Activated CD4-positive, CD25-positive, alpha-beta regulatory T cell treated with anti-CD3 and anti-CD28 coated beads, Interleukin-2, amount 50 U/mL, for 72 hours (primary cell): ENCODE measurements around the gene RNASEH1.
"Not testable (repeated sequence)": the region's sequence is repeated elsewhere in the genome, so short reads cannot be mapped to it uniquely, and the experiment has no call there.

ENCODE experiments used
- DNase-seq: peaks from one replicate; pipeline ENCODE4 v3.0.0; 2021

RNASEH1 gene

DNA sequence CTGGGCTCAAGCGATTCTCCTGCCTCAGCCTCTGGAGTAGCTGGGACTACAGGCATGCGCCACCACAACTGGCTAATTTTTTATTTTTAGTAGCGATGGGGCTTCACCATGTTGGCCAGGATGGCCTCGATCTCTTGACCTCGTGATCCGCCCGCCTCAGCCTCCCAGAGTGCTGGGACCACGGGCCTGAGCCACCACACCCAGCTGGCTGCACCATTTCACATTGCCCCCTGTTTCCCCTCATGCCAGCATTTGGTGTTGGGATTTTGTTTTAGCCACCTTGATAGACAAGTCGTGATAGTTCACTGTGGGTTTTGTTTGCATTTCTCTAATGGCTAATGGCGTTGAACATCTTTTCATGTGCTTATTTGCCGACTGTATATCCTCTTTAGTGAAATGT lies 31.0 kb upstream of the RNASEH1 start:
- DNase-seq, result no peak

DNA sequence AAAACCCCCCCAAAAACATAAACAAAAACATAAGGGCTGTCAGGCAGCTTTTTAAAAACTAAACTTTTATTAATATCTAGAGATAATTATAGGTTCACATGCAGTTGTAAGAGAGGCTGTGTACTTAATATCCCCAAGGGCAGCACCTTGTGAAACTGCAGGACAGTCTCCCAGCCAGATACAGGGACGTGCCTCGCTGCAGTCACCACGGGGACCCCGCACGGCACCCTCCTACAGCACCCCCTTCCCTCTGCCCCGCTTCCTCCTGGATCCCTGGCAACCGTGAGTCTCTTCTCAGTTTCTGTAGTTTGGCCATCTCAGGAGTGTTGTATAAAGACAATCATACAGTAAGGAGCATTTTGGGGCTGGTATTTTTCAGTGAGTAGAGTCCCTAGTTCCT lies 30.0 kb upstream of the RNASEH1 start:
- no peak for DNase-seq

DNA sequence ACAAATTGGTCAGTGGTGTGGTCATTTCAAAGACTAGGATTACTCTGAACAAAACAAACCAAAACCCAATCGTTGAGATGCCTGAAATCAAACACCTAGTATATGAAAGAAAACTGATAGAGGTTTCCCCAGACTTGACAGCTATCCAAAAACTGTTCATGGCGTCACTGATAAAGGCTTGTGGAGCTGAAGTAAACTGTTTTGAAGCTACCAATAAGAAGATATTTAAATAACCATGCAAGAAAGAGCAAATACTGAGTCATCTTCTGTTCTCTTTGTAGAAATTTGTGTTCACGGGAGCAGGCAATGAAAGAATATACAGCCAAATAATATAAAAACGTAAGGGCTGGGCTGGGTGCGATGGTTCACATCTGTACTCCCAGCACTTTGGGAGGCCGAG lies 29.3 kb upstream of the RNASEH1 start:
- DNase-seq, result no peak

DNA sequence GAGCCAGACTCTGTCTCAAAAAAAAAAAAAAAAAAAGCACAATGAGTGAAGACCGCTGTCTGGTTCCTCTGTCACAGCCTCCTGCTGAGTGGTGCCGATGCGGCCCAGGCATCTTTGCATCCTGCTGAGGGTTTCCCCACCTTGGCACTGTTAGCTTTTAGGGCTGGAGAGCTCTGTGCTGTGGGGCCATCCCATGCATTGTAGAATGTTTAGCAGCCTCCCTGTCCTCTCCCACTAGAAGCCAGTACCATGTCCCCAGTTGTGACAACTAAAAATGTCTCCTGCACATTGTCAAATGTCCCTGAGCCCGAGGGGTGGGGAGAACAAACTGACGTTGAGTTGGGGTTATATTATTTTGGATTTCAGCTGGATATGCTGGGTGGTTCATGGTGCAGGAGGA lies 28.9 kb upstream of the RNASEH1 start:
- no peak for DNase-seq

DNA sequence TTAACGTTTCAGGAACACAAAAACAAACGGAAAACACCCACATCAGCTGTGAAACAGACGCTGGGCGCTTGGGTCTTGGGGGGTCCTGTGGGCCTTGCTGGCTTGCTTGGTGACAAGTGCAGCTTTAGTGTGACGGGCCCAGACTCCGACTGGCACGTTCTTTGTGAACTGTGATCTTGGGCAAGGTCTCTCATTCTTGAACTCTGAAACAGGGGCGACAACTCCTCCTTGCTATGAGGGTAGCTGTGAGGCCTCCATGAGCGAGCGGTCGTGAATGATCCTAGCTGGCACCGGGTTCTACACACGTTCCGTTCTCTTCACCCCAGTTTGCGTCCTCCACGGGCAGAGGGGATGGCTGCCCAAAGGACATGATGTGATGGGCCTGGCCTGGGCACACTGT lies 28.1 kb upstream of the RNASEH1 start:
- no peak for DNase-seq

DNA sequence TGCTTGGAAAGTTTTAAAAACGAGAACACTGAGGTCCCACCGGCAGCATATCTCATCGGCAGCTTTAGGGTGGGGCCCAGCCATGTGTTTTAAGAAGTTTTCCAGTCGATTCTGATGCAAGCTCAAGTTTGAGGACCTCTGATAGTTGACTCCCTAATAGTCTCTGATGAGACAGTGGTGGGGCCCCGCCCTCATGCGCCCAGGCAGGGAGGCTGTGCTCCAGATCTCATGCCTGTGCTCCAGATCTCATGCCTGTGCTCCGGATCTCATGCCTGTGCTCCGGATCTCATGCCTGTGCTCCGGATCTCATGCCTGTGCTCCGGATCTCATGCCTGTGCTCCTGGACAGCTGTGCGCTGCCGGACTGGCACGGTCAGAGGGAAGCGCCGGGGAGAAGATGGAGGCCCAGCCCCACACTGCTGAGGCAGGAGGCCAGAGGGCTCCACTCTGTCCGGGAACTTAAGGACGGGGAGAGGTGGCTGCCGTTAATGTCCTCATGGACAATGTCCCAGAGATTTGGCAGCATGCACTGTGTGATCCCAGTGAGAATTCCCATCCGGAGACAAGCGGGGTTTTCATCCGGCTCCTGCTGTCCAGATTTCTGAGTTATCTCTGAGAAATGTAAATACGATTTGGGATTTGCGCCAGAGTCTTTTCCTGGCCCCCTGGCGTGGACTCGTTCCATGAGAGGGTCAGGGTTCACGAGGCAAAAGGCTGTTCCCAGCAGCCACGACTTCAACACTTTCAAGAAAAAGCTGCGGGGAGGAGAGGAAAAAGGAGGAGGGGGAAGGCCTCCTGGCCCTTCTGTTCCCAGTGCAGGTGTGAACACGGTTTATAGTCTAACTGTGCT lies 27.4 kb upstream of the RNASEH1 start:
- no peak for DNase-seq

DNA sequence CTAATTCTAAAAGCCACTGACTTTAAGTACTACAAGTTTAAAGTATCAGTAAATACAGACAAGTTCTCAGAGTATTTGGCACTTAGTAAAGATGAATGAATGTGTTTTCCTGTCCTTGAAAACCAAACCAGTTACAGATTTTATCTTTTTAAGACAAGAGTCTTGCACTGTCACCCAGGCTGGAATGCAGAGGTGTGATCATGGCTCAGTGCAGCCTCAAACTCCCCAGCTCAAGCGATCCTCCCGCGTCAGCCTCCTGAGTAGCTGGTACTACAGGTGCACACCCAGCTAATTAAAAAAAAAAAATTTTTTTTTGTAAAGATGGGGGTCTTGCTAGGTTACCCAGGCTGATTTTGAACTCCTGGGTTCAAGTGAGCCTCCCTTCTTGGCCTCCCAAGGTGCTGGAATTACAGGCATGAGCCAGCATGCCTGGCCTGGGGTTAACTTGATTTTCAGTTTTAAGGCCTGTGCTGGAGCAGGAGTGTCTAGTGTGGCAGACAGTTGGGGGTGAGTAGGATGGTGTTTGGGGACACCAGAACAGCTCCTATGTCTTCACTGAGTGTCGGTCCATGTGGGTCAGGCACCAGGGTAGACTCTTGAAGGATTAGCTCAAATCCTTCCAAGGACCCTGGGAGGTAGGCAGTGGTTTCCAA lies 26.6 kb upstream of the RNASEH1 start:
- no peak for DNase-seq

DNA sequence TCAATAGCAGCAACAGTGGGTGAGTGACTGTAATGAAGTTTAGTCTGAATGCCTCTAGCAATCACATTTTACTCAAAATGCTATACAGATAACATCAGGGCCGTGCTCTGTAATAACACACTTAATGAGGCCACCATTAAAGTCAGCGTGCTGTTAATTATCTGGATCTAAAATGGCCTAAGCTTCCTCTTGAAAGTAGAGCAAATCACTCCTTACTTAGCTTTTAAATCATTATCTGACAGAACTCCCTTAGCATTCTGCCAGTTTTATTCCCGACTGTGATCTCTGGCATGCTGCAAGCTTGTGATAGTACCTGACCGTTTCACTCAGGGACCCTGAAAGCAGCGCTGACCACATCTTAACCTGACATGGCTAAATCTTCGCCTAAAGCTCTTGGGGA lies 25.9 kb upstream of the RNASEH1 start:
- DNase-seq, result no peak

DNA sequence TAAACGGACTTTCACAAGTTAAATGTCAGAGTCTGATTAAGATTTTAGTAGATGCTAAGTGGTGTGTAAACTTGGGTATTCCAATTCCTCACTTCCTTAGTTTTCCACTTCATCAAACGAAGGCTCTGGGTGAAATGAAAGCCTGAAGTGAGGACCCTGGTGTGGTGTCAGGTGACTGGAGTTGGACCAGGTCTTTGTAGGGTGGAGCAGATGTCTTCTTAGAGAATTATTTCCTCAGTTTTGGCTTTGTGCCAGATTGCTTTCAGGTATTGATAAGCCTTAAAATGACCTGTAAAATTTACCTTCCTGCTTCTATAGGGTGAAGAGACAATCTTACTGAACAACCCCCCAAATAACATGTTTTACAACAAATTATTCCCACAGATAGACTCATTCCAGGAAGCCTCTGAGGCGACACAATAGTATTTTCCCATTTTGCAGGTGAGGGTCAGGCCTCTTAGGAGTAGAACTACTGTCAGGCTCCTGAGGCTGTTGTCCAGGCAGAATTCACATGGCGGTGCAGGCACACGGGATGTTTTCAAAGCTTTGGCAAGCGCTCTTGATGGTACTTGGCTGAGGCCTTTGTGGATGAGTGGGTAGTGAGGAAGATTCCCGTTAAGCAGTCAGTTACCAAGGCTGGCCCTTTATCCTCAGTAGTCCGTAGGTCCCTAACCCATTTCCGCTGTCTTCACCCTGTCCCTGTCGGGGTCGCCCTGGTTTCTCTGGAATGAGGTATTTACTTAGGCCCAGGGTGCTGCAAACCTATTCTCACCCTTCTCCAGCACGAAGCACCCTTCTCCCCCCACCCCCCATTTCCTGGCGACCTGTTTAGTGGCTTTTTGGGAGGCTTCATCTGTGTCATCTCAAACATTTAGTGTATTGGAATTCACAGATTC lies 23.5 kb upstream of the RNASEH1 start:
- no peak for DNase-seq

DNA sequence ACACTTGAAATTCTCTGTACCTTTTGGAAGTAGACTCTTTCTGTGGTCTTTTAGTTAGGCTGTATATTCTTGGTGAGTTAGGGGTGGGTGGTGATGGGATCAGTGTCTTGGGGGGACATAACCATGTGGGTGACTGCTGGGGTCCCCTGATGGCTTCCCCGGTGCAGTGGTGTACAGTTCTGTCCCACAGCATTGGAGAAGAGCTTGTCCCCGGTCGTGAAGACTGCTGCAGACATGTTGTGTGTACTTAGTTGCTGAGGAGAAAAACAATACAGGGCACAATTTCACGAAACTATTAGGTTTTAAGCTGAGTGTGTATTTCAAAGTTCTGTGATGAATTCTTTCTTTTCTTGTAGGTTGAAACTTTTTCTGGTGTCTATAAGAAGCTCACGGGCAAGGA lies 22.3 kb upstream of the RNASEH1 start:
- no peak for DNase-seq

DNA sequence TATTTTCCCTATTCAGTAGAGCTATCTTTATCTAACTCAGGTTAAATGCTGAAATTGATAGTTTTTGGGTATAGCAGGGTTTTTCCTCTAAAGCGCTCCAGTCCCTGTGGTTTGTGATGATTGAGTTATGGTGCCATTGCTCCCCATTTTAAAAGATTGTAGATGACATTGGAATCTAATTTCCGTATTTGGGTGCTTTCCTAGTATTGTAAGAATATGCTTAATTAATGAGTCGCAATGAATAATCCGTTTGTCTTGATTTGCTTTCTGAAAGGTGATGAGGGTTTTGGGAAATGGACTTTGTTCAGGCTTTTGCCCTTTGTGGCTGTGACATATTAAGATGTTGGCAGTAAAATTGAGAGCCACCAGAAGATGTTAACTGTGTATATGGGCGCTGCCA lies 20.9 kb upstream of the RNASEH1 start:
- no peak for DNase-seq

DNA sequence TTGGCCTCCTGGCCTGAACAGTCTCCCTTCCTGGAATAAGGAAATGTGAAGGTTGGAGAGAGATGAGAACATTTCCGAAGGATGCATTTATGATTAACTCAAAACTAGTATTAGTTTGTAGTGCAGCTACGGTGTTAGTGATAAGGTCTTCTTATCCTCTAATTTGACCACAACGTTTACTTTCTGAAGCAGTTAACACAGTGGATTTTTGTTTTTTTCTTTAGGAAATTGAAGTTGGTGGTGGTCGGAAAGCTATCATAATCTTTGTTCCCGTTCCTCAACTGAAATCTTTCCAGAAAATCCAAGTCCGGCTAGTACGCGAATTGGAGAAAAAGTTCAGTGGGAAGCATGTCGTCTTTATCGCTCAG lies 18.1 kb upstream of the RNASEH1 start:
- DNase-seq, result not testable (repeated sequence)

DNA sequence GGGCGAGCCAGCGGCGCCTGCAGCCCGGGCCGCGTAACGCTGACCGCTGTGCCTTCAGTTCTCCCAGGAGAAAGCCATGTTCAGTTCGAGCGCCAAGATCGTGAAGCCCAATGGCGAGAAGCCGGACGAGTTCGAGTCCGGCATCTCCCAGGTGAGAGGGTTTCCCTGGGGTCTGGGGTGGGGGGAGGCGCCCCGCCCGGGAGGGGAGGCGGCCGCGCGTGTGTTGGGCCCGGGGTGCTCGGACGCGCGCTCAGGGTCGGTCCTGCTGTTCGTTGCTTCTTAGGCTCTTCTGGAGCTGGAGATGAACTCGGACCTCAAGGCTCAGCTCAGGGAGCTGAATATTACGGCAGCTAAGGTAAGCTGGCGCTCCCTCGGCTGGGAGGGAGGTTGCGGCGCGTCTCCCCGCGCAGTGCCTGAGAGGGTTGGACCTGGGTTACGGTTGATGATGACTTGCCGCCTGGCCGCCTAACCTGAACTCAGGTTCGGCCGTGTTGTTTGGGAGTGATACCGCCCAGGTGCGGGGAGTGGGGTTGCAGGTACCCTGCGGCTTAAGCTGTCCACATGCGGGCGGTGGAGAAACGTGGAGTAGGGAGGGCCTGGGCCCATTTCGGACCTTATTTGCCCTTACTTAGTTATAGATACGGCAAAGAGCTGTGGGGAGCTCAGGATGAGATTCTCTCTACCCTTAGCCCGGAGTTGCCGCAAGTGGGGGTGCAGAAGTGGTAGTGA lies 17.6 kb upstream of the RNASEH1 start:
- DNase-seq, result no peak

DNA sequence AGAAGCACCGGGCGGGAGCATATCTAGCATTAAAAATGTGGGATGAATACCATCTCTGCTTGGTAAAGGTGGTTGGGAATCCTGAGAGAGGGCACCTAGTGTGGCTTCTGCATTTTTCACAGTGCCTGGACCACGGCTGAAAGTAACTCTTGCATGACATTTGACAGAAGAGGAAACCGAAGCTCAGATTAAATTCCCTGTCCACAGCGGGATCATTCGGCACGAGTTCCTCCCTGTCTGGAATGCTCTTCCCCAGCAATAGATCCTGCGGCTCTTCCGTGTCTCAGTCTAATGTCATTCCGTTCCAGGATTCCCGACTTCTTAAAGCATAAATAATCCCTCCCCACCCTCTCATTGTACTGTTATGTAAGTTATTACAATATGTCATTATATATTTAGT lies 16.0 kb upstream of the RNASEH1 start:
- DNase-seq, result no peak

DNA sequence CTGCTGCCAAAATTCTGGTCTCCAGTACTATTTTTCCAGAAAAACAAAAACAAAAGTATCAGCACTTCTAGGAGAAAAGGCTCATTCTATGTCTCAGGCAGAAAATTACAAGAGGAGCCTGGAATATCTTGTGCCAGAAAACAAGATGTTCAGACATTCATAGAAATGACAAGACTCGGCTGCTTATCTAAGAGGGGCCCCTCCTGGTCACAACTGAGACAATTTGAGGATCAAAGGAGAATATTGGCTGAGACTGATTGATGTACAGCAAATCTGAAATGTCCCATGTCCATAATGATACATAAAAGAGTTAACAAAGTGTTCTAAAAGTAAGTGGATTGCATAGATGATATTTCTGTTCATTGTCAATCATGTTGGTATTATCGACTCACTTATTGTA lies 14.5 kb upstream of the RNASEH1 start:
- no peak for DNase-seq

DNA sequence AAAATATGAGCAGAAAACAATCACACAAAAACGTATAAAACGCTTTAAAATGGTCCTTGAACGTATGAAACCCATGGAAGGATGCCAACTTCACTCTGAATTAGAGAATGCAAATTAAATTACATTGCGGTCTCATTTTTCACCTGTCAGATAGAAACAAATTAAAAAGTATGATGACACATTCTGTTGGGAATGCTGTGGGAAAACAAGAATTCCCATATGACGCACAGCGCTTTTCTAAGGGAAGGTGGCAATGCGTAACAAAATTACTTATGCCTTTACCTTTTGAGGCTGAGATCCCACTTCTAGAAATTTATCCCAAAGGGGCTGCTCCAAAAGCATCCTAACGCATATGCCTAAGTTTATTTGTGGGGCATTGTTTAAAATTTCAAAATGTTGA lies 13.2 kb upstream of the RNASEH1 start:
- DNase-seq, result no peak

DNA sequence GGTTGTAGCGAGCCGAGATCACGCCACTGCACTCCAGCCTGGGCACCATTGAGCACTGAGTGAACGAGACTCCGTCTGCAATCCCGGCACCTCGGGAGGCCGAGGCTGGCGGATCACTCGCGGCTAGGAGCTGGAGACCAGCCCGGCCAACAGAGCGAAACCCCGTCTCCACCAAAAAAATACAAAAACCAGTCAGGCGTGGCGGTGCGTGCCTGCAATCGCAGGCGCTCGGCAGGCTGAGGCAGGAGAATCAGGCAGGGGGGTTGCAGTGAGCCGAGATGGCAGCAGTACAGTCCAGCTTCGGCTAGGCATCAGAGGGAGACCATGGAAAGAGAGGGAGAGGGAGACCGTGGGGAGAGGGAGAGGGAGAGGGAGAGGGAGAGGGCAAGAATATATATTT lies 11.5 kb upstream of the RNASEH1 start:
- DNase-seq, result not testable (repeated sequence)

DNA sequence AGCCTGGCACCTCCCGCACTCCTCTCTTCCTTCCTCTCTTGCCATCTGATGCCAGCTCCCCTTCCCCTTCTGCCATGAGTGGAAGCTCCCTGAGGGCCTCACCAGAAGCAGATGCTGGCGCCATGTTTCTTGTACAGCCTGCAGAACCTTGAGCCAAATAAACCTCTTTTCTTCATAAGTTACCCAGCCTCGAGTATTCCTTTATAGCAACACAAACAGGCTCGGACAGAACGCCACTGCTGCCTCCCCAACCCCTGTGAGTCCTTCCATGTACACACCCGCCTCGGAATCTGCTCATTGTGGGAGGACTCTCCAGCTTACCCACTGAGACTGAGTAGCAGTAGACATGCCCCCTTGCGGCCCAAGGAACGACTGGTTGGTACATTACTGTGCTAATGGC lies 8.7 kb upstream of the RNASEH1 start:
- no peak for DNase-seq

DNA sequence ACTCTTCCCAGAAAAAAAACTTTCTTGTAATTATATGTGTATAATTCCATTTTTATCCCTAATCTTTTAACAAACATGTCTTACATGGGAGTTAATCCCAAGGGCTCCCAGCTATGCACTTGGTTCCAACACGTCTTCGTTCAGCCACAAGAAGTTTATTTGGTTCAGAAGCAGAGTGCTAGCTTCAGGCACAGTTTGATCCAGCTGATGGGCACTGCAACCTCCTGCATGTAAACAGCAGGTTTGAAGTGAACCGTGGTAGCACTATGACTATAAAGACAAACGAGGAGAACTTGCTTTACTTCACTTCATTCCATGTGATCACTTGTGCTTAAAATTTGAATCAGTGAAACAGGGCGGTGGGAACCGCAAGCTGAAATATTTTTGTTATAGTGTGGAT lies 7.0 kb upstream of the RNASEH1 start:
- DNase-seq, result no peak

DNA sequence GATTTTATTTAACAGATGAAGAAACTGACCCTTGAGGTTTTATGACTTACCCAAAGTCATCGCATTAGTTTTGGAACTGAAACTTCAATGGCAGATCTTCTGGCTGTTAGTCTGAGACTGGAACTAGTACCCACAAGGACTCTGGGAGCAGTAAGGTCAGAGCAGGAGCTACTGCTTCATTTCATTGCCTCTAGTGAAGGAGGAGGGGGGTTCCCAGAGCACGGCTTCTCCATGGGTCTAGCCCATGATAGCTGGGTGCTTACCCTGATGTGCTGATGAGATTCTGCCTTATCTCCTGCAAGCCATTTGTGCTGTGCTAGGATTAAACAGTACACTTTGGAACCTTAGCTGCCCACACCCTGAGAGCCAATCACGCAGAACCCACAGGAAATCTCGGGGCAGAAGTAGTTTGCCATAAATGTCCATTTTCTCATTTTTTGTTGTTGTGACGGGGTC lies 5.4 kb upstream of the RNASEH1 start:
- DNase-seq, result no peak

DNA sequence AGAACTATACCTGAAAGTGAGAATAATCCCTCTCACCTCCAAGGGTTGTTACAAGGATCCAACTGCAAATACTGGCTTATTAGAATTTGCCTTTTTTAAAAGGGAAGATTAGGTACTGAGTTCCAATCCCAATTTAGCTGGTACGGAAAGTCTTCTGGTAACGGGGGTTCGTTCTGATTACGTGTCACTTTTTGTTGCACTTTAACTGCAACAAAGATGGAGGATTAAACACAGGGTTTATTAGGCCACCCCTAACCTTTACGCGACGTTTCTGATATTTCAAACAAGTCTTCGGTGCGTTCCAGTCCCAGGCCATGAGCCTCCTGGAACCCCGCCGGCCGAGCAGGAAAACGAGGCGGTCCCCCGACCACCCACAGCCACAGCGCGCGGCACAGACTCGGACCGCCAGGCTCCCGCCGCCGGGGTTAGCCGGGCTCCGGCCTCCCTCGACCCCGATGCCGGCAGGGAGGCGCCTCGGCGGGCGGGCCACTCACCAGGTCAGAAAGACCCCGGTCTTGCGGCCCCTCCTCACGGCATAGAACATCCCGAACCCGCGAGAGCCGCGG lies 411 bp downstream of the RNASEH1 start:
- DNase-seq, result no peak

DNA sequence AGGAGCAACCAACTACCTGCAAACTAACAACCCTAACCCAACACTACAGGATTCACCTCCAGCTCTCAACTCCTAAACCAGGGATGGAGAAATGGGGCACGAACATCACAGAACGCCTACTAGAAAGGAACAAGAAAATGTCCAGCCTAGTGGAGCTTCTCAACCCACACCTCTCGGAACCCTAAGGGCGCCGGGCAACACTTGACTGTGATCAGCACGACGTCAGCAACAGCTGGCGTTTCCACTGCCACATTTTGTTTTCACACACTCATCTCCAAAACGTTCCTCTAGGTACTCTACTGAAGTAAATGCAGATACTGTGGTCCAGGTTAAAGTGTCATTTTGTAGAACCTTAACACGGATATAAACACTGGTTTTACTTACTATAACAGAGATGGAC lies 4.2 kb downstream of the RNASEH1 start:
- DNase-seq, result no peak

DNA sequence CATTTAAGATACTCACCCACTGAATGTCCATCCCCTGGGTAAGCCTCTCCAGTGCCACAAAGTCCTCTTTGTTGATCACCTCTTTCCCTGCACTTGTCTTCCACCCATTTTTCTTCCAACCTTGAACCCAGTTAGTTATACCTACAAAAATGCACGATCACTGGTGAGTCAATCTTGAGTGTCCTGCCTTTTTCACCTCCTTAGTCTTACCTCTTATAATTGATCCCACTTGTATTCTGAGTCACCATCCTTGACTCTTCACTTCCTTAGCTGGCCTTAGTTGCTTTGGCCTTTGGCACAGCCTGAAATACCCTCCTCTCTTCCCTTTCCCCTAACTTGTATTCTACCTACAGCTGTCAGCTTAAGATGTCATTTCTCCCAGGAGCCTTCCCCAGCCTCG lies 10.2 kb downstream of the RNASEH1 start:
- DNase-seq, result no peak
